ENCODE data around the gene CTDSPL. TPM values are rescaled to one million over a fixed set of nuclear protein-coding genes. Genes with fewer than 3 reads are reported as not detected.

The CTDSPL gene
- total and polyA plus RNA-seq, 10 of the 15 experiments (the other 5 are each of a cell fraction or from before 2014, with no cell fraction given), result 0.05 to 0.51 (median 0.18) TPM; not detected in 6

DNA sequence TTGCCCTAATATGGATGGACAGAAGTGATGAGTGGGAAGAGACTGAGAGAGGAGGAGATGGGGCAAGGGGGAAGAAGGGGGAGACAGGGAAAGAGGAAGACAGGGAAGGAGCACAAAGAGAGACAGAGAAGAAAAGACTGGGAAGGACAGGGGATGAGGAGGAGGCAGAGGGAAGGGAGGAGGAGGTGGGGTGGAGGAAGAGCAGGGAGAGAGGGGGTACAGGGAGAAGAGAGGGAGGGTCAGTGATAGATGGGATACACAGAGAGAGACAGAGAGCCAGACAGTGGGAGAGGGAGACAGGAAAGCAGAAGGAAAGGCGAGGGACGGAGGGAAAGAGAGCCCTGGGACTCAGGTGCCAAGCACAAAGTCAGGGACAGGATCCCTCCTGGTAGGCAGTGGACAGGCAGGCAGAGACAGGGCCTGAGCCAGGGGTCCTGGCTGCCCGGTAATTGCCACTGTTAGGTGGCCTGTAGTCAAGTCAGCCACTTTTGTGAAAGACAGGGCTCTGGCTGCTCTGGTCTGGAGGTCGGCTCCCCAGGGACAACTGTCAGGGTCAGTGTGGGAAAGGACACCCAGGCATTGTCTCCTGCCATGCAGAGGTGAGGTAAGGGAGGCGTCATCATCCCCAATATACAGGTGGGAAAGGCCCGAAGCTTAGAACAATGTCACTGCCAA, 138.7 kb downstream of the CTDSPL start:
- Histone ChIP-seq H3K4me1 (ENCODE audit: control insufficient read depth, insufficient read depth, low read length) (peaks cover 13% of the 10 kb centered on the region), H3K4me2 (ENCODE audit: control insufficient read depth, insufficient read depth) (no peak overlapping the region), H3K79me2 (ENCODE audit: control insufficient read depth, insufficient read depth, low read length) (no peaks in the 10 kb centered on the region), H3K36me3 (ENCODE audit: control insufficient read depth in 2 of 2, insufficient read depth in 2 of 2, low read length in 1 of 2) (peaks cover 0 to 3% of the 10 kb centered on the region in 2 experiments; a peak in 2 of 4 replicates), H3K27me3 (replicated peaks in 1 of 2; ENCODE audit: control insufficient read depth in 2 of 2, insufficient read depth in 2 of 2, low read length in 1 of 2) (no peaks in the 10 kb centered on the region), H4K20me1 (ENCODE audit: control insufficient read depth, insufficient read depth) (no peaks in the 10 kb centered on the region), H3K27ac (ENCODE audit: control insufficient read depth, insufficient read depth) (no peak overlapping the region), H2AFZ (ENCODE audit: control insufficient read depth, low read depth, low read length) (no peak overlapping the region), H3K9me3 (replicated peaks; ENCODE audit: control insufficient read depth, insufficient read depth, low read length) (no peaks in the 10 kb centered on the region), H3K4me3 (no peak overlapping the region), H3K9ac (ENCODE audit: control insufficient read depth, insufficient read depth, low read length) (no peak overlapping the region)
- BruUV-seq (replicated peaks), result TSS peak; percentile 51
- DNase-seq (ENCODE audit: low read depth, low spot score) (no peak), ATAC-seq (no peak), FAIRE-seq (no peak)
- SMC1A ChIA-PET (ENCODE audit: uncharacterized antibody, unreplicated experiment), result interaction anchor here (0.7 kb wide), 1 partner anchor 26 kb away, joined by 3 read pairs; no protein-coding TSS in a partner anchor
- CTCF ChIA-PET, result no interaction called here
- 81% methylated on average over 6 of the region's 6 CpGs for WGBS (ENCODE audit: insufficient coverage, insufficient replicate concordance, low lambda C conversion rate, missing lambda C conversion rate)
- in situ Hi-C loops (cut with MboI), result no loop called here
- TF ChIP-seq JUNB (IDR thresholded peaks at IDR 0.05) (no peak), SREBF2 (IDR thresholded peaks at IDR 0.05; ENCODE audit: low read length) (no peak), FOXM1 (IDR thresholded peaks at IDR 0.05; ENCODE audit: low read depth, low read length) (no peak), CREB1 (IDR thresholded peaks at IDR 0.05; ENCODE audit: low read depth) (no peak), RCOR1 (conservative IDR thresholded peaks at IDR 0.05; ENCODE audit: low read depth, low read length) (no peak), DPF2 (IDR thresholded peaks at IDR 0.05) (no peak), STAT3 (IDR thresholded peaks at IDR 0.05; ENCODE audit: low read depth, low read length) (no peak), EED (IDR thresholded peaks at IDR 0.05; ENCODE audit: low read depth) (no peak), MXI1 (IDR thresholded peaks at IDR 0.05; ENCODE audit: low read depth, low read length) (no peak), MEF2A (IDR thresholded peaks at IDR 0.05; ENCODE audit: insufficient read depth, low read depth, low read length) (no peak)
- TF ChIP-seq, protein P1, sequence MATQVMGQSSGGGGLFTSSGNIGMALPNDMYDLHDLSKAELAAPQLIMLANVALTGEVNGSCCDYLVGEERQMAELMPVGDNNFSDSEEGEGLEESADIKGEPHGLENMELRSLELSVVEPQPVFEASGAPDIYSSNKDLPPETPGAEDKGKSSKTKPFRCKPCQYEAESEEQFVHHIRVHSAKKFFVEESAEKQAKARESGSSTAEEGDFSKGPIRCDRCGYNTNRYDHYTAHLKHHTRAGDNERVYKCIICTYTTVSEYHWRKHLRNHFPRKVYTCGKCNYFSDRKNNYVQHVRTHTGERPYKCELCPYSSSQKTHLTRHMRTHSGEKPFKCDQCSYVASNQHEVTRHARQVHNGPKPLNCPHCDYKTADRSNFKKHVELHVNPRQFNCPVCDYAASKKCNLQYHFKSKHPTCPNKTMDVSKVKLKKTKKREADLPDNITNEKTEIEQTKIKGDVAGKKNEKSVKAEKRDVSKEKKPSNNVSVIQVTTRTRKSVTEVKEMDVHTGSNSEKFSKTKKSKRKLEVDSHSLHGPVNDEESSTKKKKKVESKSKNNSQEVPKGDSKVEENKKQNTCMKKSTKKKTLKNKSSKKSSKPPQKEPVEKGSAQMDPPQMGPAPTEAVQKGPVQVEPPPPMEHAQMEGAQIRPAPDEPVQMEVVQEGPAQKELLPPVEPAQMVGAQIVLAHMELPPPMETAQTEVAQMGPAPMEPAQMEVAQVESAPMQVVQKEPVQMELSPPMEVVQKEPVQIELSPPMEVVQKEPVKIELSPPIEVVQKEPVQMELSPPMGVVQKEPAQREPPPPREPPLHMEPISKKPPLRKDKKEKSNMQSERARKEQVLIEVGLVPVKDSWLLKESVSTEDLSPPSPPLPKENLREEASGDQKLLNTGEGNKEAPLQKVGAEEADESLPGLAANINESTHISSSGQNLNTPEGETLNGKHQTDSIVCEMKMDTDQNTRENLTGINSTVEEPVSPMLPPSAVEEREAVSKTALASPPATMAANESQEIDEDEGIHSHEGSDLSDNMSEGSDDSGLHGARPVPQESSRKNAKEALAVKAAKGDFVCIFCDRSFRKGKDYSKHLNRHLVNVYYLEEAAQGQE (IDR thresholded peaks at IDR 0.05; ENCODE audit: low read depth, low read length), result no peak
- TF ChIP-seq, protein P2, sequence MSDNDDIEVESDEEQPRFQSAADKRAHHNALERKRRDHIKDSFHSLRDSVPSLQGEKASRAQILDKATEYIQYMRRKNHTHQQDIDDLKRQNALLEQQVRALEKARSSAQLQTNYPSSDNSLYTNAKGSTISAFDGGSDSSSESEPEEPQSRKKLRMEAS (IDR thresholded peaks at IDR 0.05; ENCODE audit: low read depth, low read length), result no peak
- TF ChIP-seq, protein P3, sequence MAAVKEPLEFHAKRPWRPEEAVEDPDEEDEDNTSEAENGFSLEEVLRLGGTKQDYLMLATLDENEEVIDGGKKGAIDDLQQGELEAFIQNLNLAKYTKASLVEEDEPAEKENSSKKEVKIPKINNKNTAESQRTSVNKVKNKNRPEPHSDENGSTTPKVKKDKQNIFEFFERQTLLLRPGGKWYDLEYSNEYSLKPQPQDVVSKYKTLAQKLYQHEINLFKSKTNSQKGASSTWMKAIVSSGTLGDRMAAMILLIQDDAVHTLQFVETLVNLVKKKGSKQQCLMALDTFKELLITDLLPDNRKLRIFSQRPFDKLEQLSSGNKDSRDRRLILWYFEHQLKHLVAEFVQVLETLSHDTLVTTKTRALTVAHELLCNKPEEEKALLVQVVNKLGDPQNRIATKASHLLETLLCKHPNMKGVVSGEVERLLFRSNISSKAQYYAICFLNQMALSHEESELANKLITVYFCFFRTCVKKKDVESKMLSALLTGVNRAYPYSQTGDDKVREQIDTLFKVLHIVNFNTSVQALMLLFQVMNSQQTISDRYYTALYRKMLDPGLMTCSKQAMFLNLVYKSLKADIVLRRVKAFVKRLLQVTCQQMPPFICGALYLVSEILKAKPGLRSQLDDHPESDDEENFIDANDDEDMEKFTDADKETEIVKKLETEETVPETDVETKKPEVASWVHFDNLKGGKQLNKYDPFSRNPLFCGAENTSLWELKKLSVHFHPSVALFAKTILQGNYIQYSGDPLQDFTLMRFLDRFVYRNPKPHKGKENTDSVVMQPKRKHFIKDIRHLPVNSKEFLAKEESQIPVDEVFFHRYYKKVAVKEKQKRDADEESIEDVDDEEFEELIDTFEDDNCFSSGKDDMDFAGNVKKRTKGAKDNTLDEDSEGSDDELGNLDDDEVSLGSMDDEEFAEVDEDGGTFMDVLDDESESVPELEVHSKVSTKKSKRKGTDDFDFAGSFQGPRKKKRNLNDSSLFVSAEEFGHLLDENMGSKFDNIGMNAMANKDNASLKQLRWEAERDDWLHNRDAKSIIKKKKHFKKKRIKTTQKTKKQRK (IDR thresholded peaks at IDR 0.05; ENCODE audit: low read depth, low read length), result no peak
- POLR2A ChIA-PET, result interaction anchor here (1.2 kb wide), 1 partner anchor 22 kb away, joined by 3 read pairs; no protein-coding TSS in a partner anchor
- RAD21 ChIA-PET (ENCODE audit: unreplicated experiment), result no interaction called here
- intact Hi-C loops (cut with micrococcal nuclease; ENCODE audit: unreplicated experiment), result no loop called here

All from GM12878 (cell line).